GM23338 (cell line): ENCODE measurements around the gene CYTH3. TPM values are rescaled to one million over a fixed set of nuclear protein-coding genes. Genes with fewer than 3 reads are reported as not detected.
A peak's percentile ranks its signal among the peaks of the same experiment; 100 is the strongest.
"Not testable (repeated sequence)": the region's sequence is repeated elsewhere in the genome, so short reads cannot be mapped to it uniquely, and the experiment has no call there.

Source experiments
- ATAC-seq: fragments of 200-7000 bp; cut with Tn5 transposase; 3 replicates; pipeline ENCODE4 v1.9.1; 2020
- DNase-seq: peaks from one replicate; pipeline ENCODE4 v3.0.0-alpha.2; 2015; ENCODE audit warnings: low spot score
- H2AFZ ChIP-seq: fragments of 200-600 bp; sonication (generic); 2 replicates; pipeline ENCODE4 v1.8.0; 2016; ENCODE audit warnings: antibody characterized with exemption, mild to moderate bottlenecking, moderate library complexity
- H3F3A ChIP-seq: fragments of 200-600 bp; sonication (generic); replicated peaks from 2 replicates; pipeline ENCODE4 v1.8.0; 2017; ENCODE audit warnings: antibody characterized with exemption, mixed run types, low read depth
- H3K27ac ChIP-seq: fragments of 200-600 bp; sonication (generic); 2 replicates; pipeline ENCODE4 v1.6.1; 2016; ENCODE audit warnings: low read depth
- H3K27me3 ChIP-seq: fragments of 200-600 bp; sonication (generic); 2 replicates; pipeline ENCODE4 v1.8.0; 2016; ENCODE audit warnings: mild to moderate bottlenecking, mixed run types, moderate library complexity; ENCODE audit not compliant: insufficient read depth
- H3K36me3 ChIP-seq: fragments of 200-600 bp; sonication (generic); 2 replicates; pipeline ENCODE4 v1.8.0; 2016; ENCODE audit warnings: mild to moderate bottlenecking; ENCODE audit not compliant: insufficient read depth
- H3K4me1 ChIP-seq: fragments of 200-600 bp; sonication (generic); 2 replicates; pipeline ENCODE4 v1.8.0; 2016; ENCODE audit warnings: mild to moderate bottlenecking, moderate library complexity; ENCODE audit not compliant: insufficient read depth
- H3K4me2 ChIP-seq: fragments of 200-600 bp; sonication (generic); 2 replicates; pipeline ENCODE4 v1.7.1; 2017; ENCODE audit warnings: mixed run types
- H3K4me3 ChIP-seq: fragments of 200-600 bp; sonication (generic); 2 replicates; pipeline ENCODE4 v1.6.1; 2016; ENCODE audit warnings: mixed run types
- H3K79me2 ChIP-seq: fragments of 200-600 bp; sonication (generic); replicated peaks from 2 replicates; pipeline ENCODE4 v1.8.0; 2017; ENCODE audit warnings: mild to moderate bottlenecking; ENCODE audit not compliant: insufficient read depth
- H3K9me2 ChIP-seq: fragments of 200-600 bp; sonication (generic); 2 replicates; pipeline ENCODE4 v1.8.0; 2017; ENCODE audit not compliant: insufficient read depth
- H4K20me1 ChIP-seq: fragments of 200-600 bp; sonication (generic); replicated peaks from 2 replicates; pipeline ENCODE4 v1.8.0; 2017; ENCODE audit warnings: mild to moderate bottlenecking; ENCODE audit not compliant: insufficient read depth
- H3K27ac Mint-ChIP-seq: 2 replicates; pipeline ENCODE4 v1.8.0; 2020; ENCODE audit warnings: inconsistent platforms, mild to moderate bottlenecking, moderate library complexity, mixed read lengths
- H3K27me3 Mint-ChIP-seq: 3 replicates; pipeline ENCODE4 v1.8.0; 2022; ENCODE audit warnings: low read depth, mild to moderate bottlenecking, moderate library complexity, mixed read lengths, inconsistent platforms; ENCODE audit not compliant: insufficient read depth, poor library complexity
- H3K36me3 Mint-ChIP-seq: 3 replicates; pipeline ENCODE4 v1.8.0; 2021; ENCODE audit warnings: low read depth, mild to moderate bottlenecking, inconsistent platforms, moderate library complexity, mixed read lengths
- H3K4me1 Mint-ChIP-seq: 3 replicates; pipeline ENCODE4 v1.8.0; 2020; ENCODE audit warnings: mild to moderate bottlenecking, inconsistent platforms, mixed read lengths
- H3K4me3 Mint-ChIP-seq: 3 replicates; pipeline ENCODE4 v1.8.0; 2021; ENCODE audit warnings: moderate library complexity, mild to moderate bottlenecking, inconsistent platforms, mixed read lengths
- H3K9me3 Mint-ChIP-seq: 3 replicates; pipeline ENCODE4 v1.8.0; 2020; ENCODE audit warnings: moderate library complexity, mild to moderate bottlenecking, inconsistent platforms, mixed read lengths
- EZH2phosphoT487 ChIP-seq: fragments of 200-600 bp; sonication (generic); IDR thresholded peaks from one replicate; pipeline ENCODE4 v1.8.1; 2018; ENCODE audit warnings: antibody characterized with exemption; ENCODE audit not compliant: unreplicated experiment
- STAT1 ChIP-seq: IDR thresholded peaks from one replicate; pipeline ENCODE4 v1.6.1; 2016; ENCODE audit warnings: antibody characterized with exemption; ENCODE audit not compliant: unreplicated experiment
- polyA plus RNA-seq: library from polyadenylated mRNA; unstranded; fragments of >200 nt; fragmentation: Nextera tagmentation; extraction: Ambion mirVana; gene quantifications from 2 replicates; pipeline ENCODE4 v1.2.1, GENCODE V29; 2016
- total RNA-seq: library from RNA; depleted of rRNA; stranded (reverse); fragments of >200 nt; shearing (Covaris generic); gene quantifications from 2 replicates; pipeline ENCODE4 v1.2.3, GENCODE V29; 2014
- TF ChIP-seq, protein P1 (sequence below): IDR thresholded peaks from 2 replicates; pipeline ENCODE4 v1.6.1; 2016; ENCODE audit warnings: antibody characterized with exemption

CYTH3 gene
- total and polyA plus RNA-seq, 2 experiments from 2014 or later = 4.6 to 15.3 TPM

DNA sequence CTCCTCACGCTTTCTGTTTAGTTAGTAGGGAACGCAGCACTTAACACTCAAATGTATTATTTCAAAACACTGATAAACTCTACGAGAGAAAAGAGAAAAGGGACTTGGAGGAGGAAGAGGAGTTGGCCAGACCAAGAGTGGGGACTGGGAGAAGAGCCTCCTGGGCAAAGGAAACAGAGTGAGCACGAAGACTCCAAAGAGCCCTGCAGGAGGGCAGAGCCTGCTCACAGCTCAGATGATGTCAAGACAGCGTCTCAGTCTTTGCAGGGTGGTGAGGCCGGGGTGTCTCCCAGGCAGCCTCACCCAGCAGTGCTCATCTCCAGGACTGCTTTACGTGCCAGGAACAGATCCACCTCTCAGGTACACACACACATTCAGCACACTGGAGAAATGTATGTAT, 41.2 kb downstream of the CYTH3 start:
- Histone ChIP-seq H3F3A (no peaks in the 10 kb centered on the region), H3K4me3 (no peak overlapping the region), H3K27ac (no peak overlapping the region), H3K4me1 (peaks cover 15% of the 10 kb centered on the region), H3K27me3 (no peaks in the 10 kb centered on the region), H2AFZ (no peak overlapping the region), H3K9me2 (no peaks in the 10 kb centered on the region), H3K79me2 (peaks cover 24% of the 10 kb centered on the region), H3K36me3 (no peaks in the 10 kb centered on the region), H4K20me1 (no peaks in the 10 kb centered on the region), H3K4me2 (no peak overlapping the region)
- peaks cover 34% of the 10 kb centered on the region for H3K4me1 Mint-ChIP-seq
- H3K27ac Mint-ChIP-seq = no peak overlapping the region
- H3K4me3 Mint-ChIP-seq = no peak overlapping the region
- no peaks in the 10 kb centered on the region for H3K36me3 Mint-ChIP-seq
- H3K27me3 Mint-ChIP-seq = peaks cover 2% of the 10 kb centered on the region
- peak; percentile 57 for ATAC-seq
- H3K9me3 Mint-ChIP-seq = no peaks in the 10 kb centered on the region
- TF ChIP-seq EZH2phosphoT487 = no peak
- DNase-seq = no peak

DNA sequence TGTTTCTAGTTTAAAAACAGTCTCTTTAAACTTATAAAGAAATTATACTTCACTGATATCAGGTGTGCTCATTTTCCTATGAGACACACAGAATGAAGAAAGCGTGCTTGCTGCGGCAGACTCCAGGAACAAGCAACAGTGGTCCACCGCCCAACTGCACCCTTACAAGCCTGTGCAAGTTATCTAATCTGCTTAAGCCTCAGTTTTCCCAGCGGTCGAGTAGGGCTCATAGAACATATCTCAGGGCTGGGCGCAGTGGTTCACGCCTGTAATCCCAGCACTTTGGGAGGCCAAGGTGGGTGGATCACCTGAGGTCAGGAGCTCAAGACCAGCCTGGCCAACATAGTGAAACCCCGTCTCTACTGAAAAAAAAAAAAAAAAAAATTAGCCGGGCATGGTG, 43.1 kb downstream of the CYTH3 start:
- not testable (repeated sequence) for H3K27me3 Mint-ChIP-seq, H3K36me3 ChIP-seq, H3K4me3 Mint-ChIP-seq, H3K36me3 Mint-ChIP-seq, H3K27me3 ChIP-seq, DNase-seq, H4K20me1 ChIP-seq, H3K27ac Mint-ChIP-seq, H3F3A ChIP-seq, H3K9me3 Mint-ChIP-seq, H3K4me2 ChIP-seq, H2AFZ ChIP-seq, H3K4me3 ChIP-seq, H3K9me2 ChIP-seq, H3K27ac ChIP-seq, ATAC-seq
- Histone ChIP-seq H3K4me1 (peaks cover 15% of the 10 kb centered on the region), H3K79me2 (peaks cover 37% of the 10 kb centered on the region; the same call in 1 of the 2 replicates)
- H3K4me1 Mint-ChIP-seq = peaks cover 34% of the 10 kb centered on the region

DNA sequence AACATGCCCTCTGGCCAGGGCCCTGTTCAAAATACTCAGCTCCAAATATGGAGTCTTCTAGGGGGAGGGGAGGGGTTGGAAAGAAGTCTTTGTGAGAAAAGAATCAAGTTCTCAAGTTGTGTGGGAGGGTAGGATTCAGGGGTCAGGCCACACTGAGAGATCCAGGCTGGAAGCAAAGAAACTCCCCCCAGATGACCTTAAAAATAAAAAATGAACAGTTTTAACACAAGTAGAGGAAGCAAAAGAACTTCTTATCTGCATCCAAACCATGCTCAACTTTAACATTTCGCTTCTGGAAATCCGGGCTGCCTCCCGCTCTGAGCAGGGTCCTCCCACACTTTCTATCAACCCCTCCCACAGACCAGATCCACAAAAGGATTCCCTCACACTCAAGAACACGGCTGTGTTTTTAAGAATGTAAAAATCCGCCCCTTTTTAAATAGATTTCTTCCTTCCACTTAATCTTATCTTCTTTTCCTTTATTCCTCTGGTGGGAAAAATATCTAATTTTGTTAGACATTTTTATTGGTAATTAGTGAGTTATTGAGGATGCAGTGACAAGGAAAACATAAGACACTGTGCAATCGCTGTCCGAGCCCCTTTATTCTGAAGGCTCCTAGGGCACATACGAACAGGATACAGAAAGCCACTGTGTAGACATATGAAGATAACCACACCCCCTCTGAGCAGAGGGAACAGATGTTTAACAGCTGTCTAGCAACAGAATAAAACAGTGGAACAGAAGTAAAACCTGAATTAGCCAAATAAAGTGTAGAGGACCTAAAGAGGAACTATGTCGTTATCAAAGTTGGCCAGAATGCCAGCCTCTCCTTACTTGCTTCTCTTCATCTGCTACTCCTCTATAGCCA, 43.8 kb downstream of the CYTH3 start:
- peak; percentile 73 for ATAC-seq
- peak; percentile 30 for DNase-seq
- Mint-ChIP-seq H3K36me3 (peaks cover 2% of the 10 kb centered on the region; the same call in 1 of the 3 replicates), H3K4me3 (peak overlapping the region; percentile 5; the same call in 1 of the 3 replicates), H3K4me1 (peaks cover 34% of the 10 kb centered on the region), H3K9me3 (no peaks in the 10 kb centered on the region; the same call in 2 of the 3 replicates), H3K27ac (peak overlapping the region; percentile 73), H3K27me3 (peaks cover 2% of the 10 kb centered on the region)
- TF ChIP-seq, protein P1, sequence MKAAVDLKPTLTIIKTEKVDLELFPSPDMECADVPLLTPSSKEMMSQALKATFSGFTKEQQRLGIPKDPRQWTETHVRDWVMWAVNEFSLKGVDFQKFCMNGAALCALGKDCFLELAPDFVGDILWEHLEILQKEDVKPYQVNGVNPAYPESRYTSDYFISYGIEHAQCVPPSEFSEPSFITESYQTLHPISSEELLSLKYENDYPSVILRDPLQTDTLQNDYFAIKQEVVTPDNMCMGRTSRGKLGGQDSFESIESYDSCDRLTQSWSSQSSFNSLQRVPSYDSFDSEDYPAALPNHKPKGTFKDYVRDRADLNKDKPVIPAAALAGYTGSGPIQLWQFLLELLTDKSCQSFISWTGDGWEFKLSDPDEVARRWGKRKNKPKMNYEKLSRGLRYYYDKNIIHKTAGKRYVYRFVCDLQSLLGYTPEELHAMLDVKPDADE = no peak
- TF ChIP-seq STAT1 = no peak
- Histone ChIP-seq H3K4me1 (peaks cover 15% of the 10 kb centered on the region), H3F3A (no peaks in the 10 kb centered on the region), H3K27me3 (no peaks in the 10 kb centered on the region), H4K20me1 (no peaks in the 10 kb centered on the region), H3K27ac (0 out of 2 replicates have a peak overlapping the region, but pooled peaks have one; percentile 24), H3K36me3 (no peaks in the 10 kb centered on the region), H3K79me2 (peaks cover 34% of the 10 kb centered on the region; the same call in 1 of the 2 replicates), H3K9me2 (no peaks in the 10 kb centered on the region), H2AFZ (no peak overlapping the region), H3K4me3 (no peak overlapping the region), H3K4me2 (peak overlapping the region; percentile 55)
